GM12878 (cell line): ENCODE results near the gene IHH. TPM values are rescaled to one million over a fixed set of nuclear protein-coding genes. Genes with fewer than 3 reads are reported as not detected.

Experiments used
- ATAC-seq: fragments of 200-7000 bp; cut with Tn5 transposase; 3 replicates; pipeline ENCODE4 v1.9.1; 2020; ENCODE audit warnings: mild to moderate bottlenecking, moderate library complexity
- BruUV-seq: library from RNA; stranded (reverse); fragments of 400-500 nt; replicated peaks from 2 replicates; lab custom pipeline; 2021; lab: Mats Ljungman, UMichigan
- CTCF ChIA-PET: fragments of 300-600 bp; sonication (Branson Sonifier 250); formaldehyde crosslinking; extraction: SDS; loops from one replicate; lab custom pipeline; 2021; ENCODE audit warnings: inconsistent platforms; lab: Yijun Ruan, JAX
- POLR2A ChIA-PET: fragments of 350-600 bp; formaldehyde crosslinking; extraction: SDS; loops from one replicate; lab custom pipeline; 2021; ENCODE audit warnings: inconsistent platforms; lab: Charles Lee
- RAD21 ChIA-PET: fragments of 300-600 bp; sonication (Branson Sonifier 250); formaldehyde crosslinking; loops from one replicate; lab custom pipeline; 2023; ENCODE audit warnings: antibody characterized with exemption; ENCODE audit not compliant: unreplicated experiment; lab: Charles Lee
- SMC1A ChIA-PET: fragments of 300-600 bp; sonication (Branson Sonifier 250); formaldehyde crosslinking; loops from one replicate; lab custom pipeline; 2023; ENCODE audit not compliant: unreplicated experiment, uncharacterized antibody; lab: Charles Lee
- DNase-seq: peaks from one replicate; pipeline ENCODE4 v3.0.0-alpha.2; 2011; ENCODE audit warnings: low read depth, low spot score
- FAIRE-seq: peaks from 3 replicates; lab custom pipeline; 2011; peaks lifted over from hg19 to GRCh38; lab: Jason Lieb, UNC
- H2AFZ ChIP-seq: 2 replicates; pipeline ENCODE4 v1.6.0; 2011; ENCODE audit warnings: low read depth, low read length, control low read depth; ENCODE audit not compliant: control insufficient read depth
- H3K27ac ChIP-seq: 2 replicates; pipeline ENCODE4 v1.5.1; 2011; ENCODE audit warnings: control low read depth; ENCODE audit not compliant: control insufficient read depth, insufficient read depth
- H3K27me3 ChIP-seq, 2 experiments: replicated peaks in 1 of 2; 2 replicates each; pipeline versions ENCODE4 v1.6.0 to v1.6.1; 2011; ENCODE audit warnings: low read length in 1 of 2; ENCODE audit not compliant: control insufficient read depth in 2 of 2, insufficient read depth in 2 of 2
- H3K36me3 ChIP-seq, 2 experiments: 2 replicates each; pipeline ENCODE4 v1.5.1; 2011; ENCODE audit warnings: low read length in 1 of 2; ENCODE audit not compliant: control insufficient read depth in 2 of 2, insufficient read depth in 2 of 2
- H3K4me1 ChIP-seq: 2 replicates; pipeline ENCODE4 v1.6.1; 2011; ENCODE audit warnings: mild to moderate bottlenecking, low read length, moderate library complexity, mixed read lengths; ENCODE audit not compliant: control insufficient read depth, insufficient read depth
- H3K4me2 ChIP-seq: 2 replicates; pipeline ENCODE4 v1.6.0; 2011; ENCODE audit warnings: control low read depth; ENCODE audit not compliant: control insufficient read depth, insufficient read depth
- H3K4me3 ChIP-seq: fragments of 200-600 bp; sonication (generic); 2 replicates; pipeline ENCODE4 v1.5.1; 2016
- H3K79me2 ChIP-seq: 2 replicates; pipeline ENCODE4 v1.6.0; 2011; ENCODE audit warnings: low read length; ENCODE audit not compliant: control insufficient read depth, insufficient read depth
- H3K9ac ChIP-seq: 2 replicates; pipeline ENCODE4 v1.8.0; 2011; ENCODE audit warnings: low read length, control low read depth, mixed read lengths; ENCODE audit not compliant: control insufficient read depth, insufficient read depth
- H3K9me3 ChIP-seq: replicated peaks from 3 replicates; pipeline ENCODE4 v1.5.1; 2011; ENCODE audit warnings: mild to moderate bottlenecking, low read length; ENCODE audit not compliant: control insufficient read depth, insufficient read depth
- H4K20me1 ChIP-seq: 2 replicates; pipeline ENCODE4 v1.6.0; 2011; ENCODE audit not compliant: control insufficient read depth, insufficient read depth
- EZH2 ChIP-seq: IDR thresholded peaks from 2 replicates; pipeline ENCODE4 v1.6.1; 2012; ENCODE audit warnings: low read depth, mild to moderate bottlenecking, control low read depth, inconsistent platforms, low read length, borderline replicate concordance; ENCODE audit not compliant: control insufficient read depth
- IRF5 ChIP-seq: fragments of 450-650 bp; IDR thresholded peaks from 2 replicates; pipeline ENCODE4 v1.6.1; 2017; ENCODE audit warnings: borderline replicate concordance
- KLF5 ChIP-seq: fragments of 450-650 bp; IDR thresholded peaks from 2 replicates; pipeline ENCODE4 v1.6.1; 2014; ENCODE audit warnings: mild to moderate bottlenecking; ENCODE audit not compliant: partially characterized antibody
- MYC ChIP-seq: IDR thresholded peaks from 2 replicates; pipeline ENCODE4 v1.6.1; 2011; ENCODE audit warnings: mild to moderate bottlenecking, low read length, moderate library complexity, inconsistent platforms; ENCODE audit not compliant: insufficient read depth, insufficient replicate concordance, insufficient read length, severe bottlenecking
- POLR2AphosphoS2 ChIP-seq: IDR thresholded peaks from 2 replicates; pipeline ENCODE4 v1.6.1; 2011; ENCODE audit warnings: low read depth, mild to moderate bottlenecking, low read length, improper control_type of control experiment, moderate library complexity
- RBBP5 ChIP-seq: fragments of 200-600 bp; sonication (generic); conservative IDR thresholded peaks from 2 replicates; pipeline ENCODE4 v1.6.1; 2016
- SIX5 ChIP-seq: IDR thresholded peaks from 2 replicates; pipeline ENCODE4 v1.6.1; 2011; ENCODE audit warnings: mild to moderate bottlenecking, low read depth, low read length, moderate library complexity; ENCODE audit not compliant: severe bottlenecking
- SMC3 ChIP-seq: IDR thresholded peaks from 2 replicates; pipeline ENCODE4 v1.6.1; 2011; ENCODE audit warnings: low read length, improper control_type of control experiment, borderline replicate concordance
- SUPT20H ChIP-seq: IDR thresholded peaks from 2 replicates; pipeline ENCODE4 v1.6.1; 2011; ENCODE audit warnings: low read depth, mild to moderate bottlenecking, low read length, moderate library complexity, borderline replicate concordance; ENCODE audit not compliant: control insufficient read depth
- in situ Hi-C: fragments of 300-500 bp; cut with MboI; formaldehyde crosslinking; loops from 9 replicates; pipeline ENCODE4 v1.14.3; 2018; ENCODE audit warnings: mixed read lengths
- intact Hi-C: fragments of 100-400 bp; cut with micrococcal nuclease; formaldehyde crosslinking; loops from one replicate; pipeline ENCODE4 v1.14.2; 2022; ENCODE audit not compliant: unreplicated experiment
- polyA plus RNA-seq, 11 experiments: library from polyadenylated mRNA; depleted of rRNA in 4 of 11; unstranded in 6 of 11; stranded (reverse) in 5 of 11; fragments of >200 nt; fragmentation: Nextera tagmentation in 4 of 11; fragmentation: Illumina TruSeq in 1 of 11; extraction: Ambion mirVana in 4 of 11; extraction: Trizol in 1 of 11; gene quantifications; 1 replicate in 1 of 11; 2 replicates in 10 of 11; pipeline versions ENCODE4 v1.2.1 to v1.2.3, GENCODE V29; 2011 to 2016; ENCODE audit warnings: inconsistent platforms in 2 of 11, missing spikeins in 2 of 11, low read depth in 1 of 11
- total RNA-seq, 4 experiments: library from RNA; depleted of rRNA in 3 of 4; stranded (reverse); fragments of >200 nt in 3 of 4; fragmentation: Illumina TruSeq in 1 of 4; extraction: Trizol in 1 of 4; gene quantifications; 2 replicates each; pipeline versions ENCODE4 v1.2.1 to v1.2.3, GENCODE V29; 2013 to 2021

Gene IHH
- total and polyA plus RNA-seq, 10 of the 15 experiments (the other 5 are each of a cell fraction or from before 2014, with no cell fraction given): 0.04 TPM; not detected in 9

- in situ Hi-C loops (no loop called here), intact Hi-C loops (no loop called here)
- BruUV-seq: no TSS peak
- no peak for FAIRE-seq
- Histone ChIP-seq H3K79me2 (no peaks in the 10 kb centered on the region), H3K9ac (no peak overlapping the region), H3K9me3 (no peaks in the 10 kb centered on the region), H3K27me3 (no peaks in the 10 kb centered on the region), H3K36me3 (no peaks in the 10 kb centered on the region), H3K4me1 (peaks cover 21% of the 10 kb centered on the region), H3K4me2 (no peak overlapping the region), H2AFZ (no peak overlapping the region), H3K27ac (no peak overlapping the region), H4K20me1 (peaks cover 3% of the 10 kb centered on the region; the same call in 1 of the 2 replicates), H3K4me3 (no peak overlapping the region)
- SMC1A ChIA-PET: interaction anchor here (1.0 to 4.8 kb wide), 5 partner anchors 10 to 72 kb away, joined by 3 to 20 read pairs (median 5); no protein-coding TSS in a partner anchor
- RAD21 ChIA-PET: interaction anchor here (0.7 to 1.0 kb wide), 4 partner anchors 19 to 75 kb away, joined by 3 to 5 read pairs (median 4); no protein-coding TSS in a partner anchor
- POLR2A ChIA-PET: no interaction called here
- ATAC-seq: no peak
- TF ChIP-seq SUPT20H (no peak), POLR2AphosphoS2 (no peak), RBBP5 (no peak), SIX5 (no peak), EZH2 (no peak), IRF5 (no peak), MYC (no peak), SMC3 (no peak), KLF5 (no peak)
- DNase-seq: no peak
- CTCF ChIA-PET: interaction anchor here (1.8 to 26.8 kb wide), 4 partner anchors 12 to 104 kb away, joined by 4 to 365 read pairs (median 41); no protein-coding TSS in a partner anchor
Observed at GRCh38 chr2:219084791-219085190, 24.1 kb upstream of the IHH start.
